H1 (cell line): ENCODE measurements around the gene SLC25A24. TPM values are rescaled to one million over a fixed set of nuclear protein-coding genes. Genes with fewer than 3 reads are reported as not detected.
"Not testable (repeated sequence)": the region's sequence is repeated elsewhere in the genome, so short reads cannot be mapped to it uniquely, and the experiment has no call there.

Experiments
- CTCF ChIA-PET: fragments of 300-600 bp; sonication (Branson Sonifier 250); formaldehyde crosslinking; loops from one replicate; lab custom pipeline; 2021; ENCODE audit not compliant: partially characterized antibody; lab: Charles Lee
- POLR2A ChIA-PET: fragments of 300-600 bp; sonication (Branson Sonifier 250); formaldehyde crosslinking; loops from one replicate; lab custom pipeline; 2021; ENCODE audit warnings: inconsistent platforms; ENCODE audit not compliant: partially characterized antibody; lab: Charles Lee
- DNase-seq, 2 experiments: peaks; one replicate each; pipeline versions ENCODE4 v3.0.0 to v3.0.0-alpha.2; 2010 to 2022; ENCODE audit warnings: low spot score in 2 of 2, low read depth in 1 of 2, mixed read lengths in 1 of 2
- FAIRE-seq: peaks from 2 replicates; lab custom pipeline; 2011; peaks lifted over from hg19 to GRCh38; lab: Jason Lieb, UNC
- H2AFZ ChIP-seq: 2 replicates; pipeline ENCODE4 v1.8.1; 2012; ENCODE audit warnings: low read length, inconsistent platforms
- H2AK5ac ChIP-seq: 2 replicates; pipeline ENCODE4 v1.6.1; 2013; ENCODE audit warnings: low read depth, low read length
- H2BK120ac ChIP-seq: replicated peaks from 2 replicates; pipeline ENCODE3; 2013; ENCODE audit warnings: low read depth, low read length, inconsistent platforms
- H2BK12ac ChIP-seq: 2 replicates; pipeline ENCODE4 v1.6.1; 2013; ENCODE audit warnings: low read depth, low read length
- H2BK15ac ChIP-seq: 2 replicates; pipeline ENCODE4 v1.6.1; 2013; ENCODE audit warnings: low read length
- H2BK20ac ChIP-seq: 2 replicates; pipeline ENCODE4 v1.6.1; 2013; ENCODE audit warnings: low read length
- H2BK5ac ChIP-seq: 2 replicates; pipeline ENCODE4 v1.6.1; 2013; ENCODE audit warnings: low read depth, low read length
- H3K14ac ChIP-seq: 2 replicates; pipeline ENCODE4 v1.6.1; 2013; ENCODE audit warnings: inconsistent platforms; ENCODE audit not compliant: insufficient read length
- H3K18ac ChIP-seq: 2 replicates; pipeline ENCODE4 v1.6.1; 2013; ENCODE audit warnings: low read length; ENCODE audit errors: extremely low read depth
- H3K23ac ChIP-seq: 2 replicates; pipeline ENCODE4 v1.6.1; 2013; ENCODE audit warnings: inconsistent platforms; ENCODE audit not compliant: insufficient read length
- H3K23me2 ChIP-seq: 2 replicates; pipeline ENCODE4 v1.6.1; 2013; ENCODE audit warnings: low read depth, low read length
- H3K27ac ChIP-seq: 2 replicates; pipeline ENCODE4 v1.6.1; 2011; ENCODE audit warnings: low read depth, low read length, inconsistent platforms
- H3K27me3 ChIP-seq, 4 experiments: replicated peaks in 1 of 4; 1 replicate in 1 of 4; 2 replicates in 3 of 4; pipeline versions ENCODE4 v1.6.1 to v1.8.1; 2011 to 2013; ENCODE audit warnings: low read length in 3 of 4, mild to moderate bottlenecking in 3 of 4, inconsistent platforms in 2 of 4, mixed read lengths in 2 of 4, moderate library complexity in 1 of 4; ENCODE audit not compliant: control insufficient read depth in 3 of 4, insufficient read depth in 3 of 4; ENCODE audit errors: extremely low read depth in 1 of 4
- H3K36me3 ChIP-seq, 4 experiments: 2 replicates each; pipeline versions ENCODE4 v1.6.1 to v1.8.1; 2011 to 2013; ENCODE audit warnings: mild to moderate bottlenecking in 4 of 4, low read length in 3 of 4, moderate library complexity in 2 of 4, control low read depth in 1 of 4, inconsistent platforms in 1 of 4; ENCODE audit not compliant: insufficient read depth in 4 of 4, control insufficient read depth in 2 of 4
- H3K4ac ChIP-seq: replicated peaks from 2 replicates; pipeline ENCODE3; 2013; ENCODE audit warnings: low read length, low read depth, mixed read lengths, inconsistent platforms; ENCODE audit not compliant: insufficient read length
- H3K4me1 ChIP-seq, 4 experiments: replicated peaks in 1 of 4; 1 replicate in 1 of 4; 2 replicates in 3 of 4; pipeline versions ENCODE4 v1.6.1 to v1.8.1; 2011 to 2013; ENCODE audit warnings: low read length in 3 of 4, inconsistent platforms in 2 of 4, mixed read lengths in 1 of 4; ENCODE audit not compliant: insufficient read depth in 4 of 4, control insufficient read depth in 3 of 4
- H3K4me2 ChIP-seq, 2 experiments: 2 replicates each; pipeline versions ENCODE4 v1.6.1 to v1.8.1; 2011 to 2013; ENCODE audit warnings: low read depth in 2 of 2, low read length in 2 of 2, control low read depth in 1 of 2, inconsistent platforms in 1 of 2, mild to moderate bottlenecking in 1 of 2; ENCODE audit not compliant: insufficient read depth in 1 of 2
- H3K4me3 ChIP-seq, 4 experiments: fragments of 200-600, 300-600 bp in 1 of 4; sonication (generic), shearing (Covaris generic), sonication (Bioruptor Twin) in 1 of 4; 2 replicates each; pipeline versions ENCODE4 v1.5.1 to v1.8.1; 2011 to 2016; ENCODE audit warnings: low read length in 4 of 4, low read depth in 3 of 4, control low read depth in 2 of 4, inconsistent platforms in 2 of 4, mild to moderate bottlenecking in 2 of 4, mixed read lengths in 1 of 4, moderate library complexity in 1 of 4; ENCODE audit not compliant: insufficient read depth in 2 of 4; ENCODE audit errors: extremely low read depth in 1 of 4
- H3K56ac ChIP-seq: replicated peaks from 2 replicates; pipeline ENCODE3; 2013; ENCODE audit warnings: low read depth, mild to moderate bottlenecking, mixed read lengths, low read length, inconsistent platforms; ENCODE audit not compliant: insufficient read length
- H3K79me1 ChIP-seq: 2 replicates; pipeline ENCODE4 v1.6.1; 2013; ENCODE audit warnings: low read depth, low read length, control low read depth
- H3K79me2 ChIP-seq, 2 experiments: 2 replicates each; pipeline versions ENCODE4 v1.6.1 to v1.8.1; 2012 to 2013; ENCODE audit warnings: low read length in 2 of 2, mild to moderate bottlenecking in 2 of 2, inconsistent platforms in 1 of 2; ENCODE audit not compliant: insufficient read depth in 2 of 2, control insufficient read depth in 1 of 2
- H3K9ac ChIP-seq, 4 experiments: replicated peaks in 1 of 4; 1 replicate in 1 of 4; 2 replicates in 3 of 4; pipeline versions ENCODE4 v1.6.1 to v1.8.1; 2011 to 2013; ENCODE audit warnings: low read depth in 3 of 4, low read length in 3 of 4, control low read depth in 2 of 4, mild to moderate bottlenecking in 2 of 4, moderate library complexity in 2 of 4, inconsistent platforms in 1 of 4; ENCODE audit errors: extremely low read depth in 1 of 4
- H3K9me3 ChIP-seq, 2 experiments: 2 replicates each; pipeline versions ENCODE4 v1.6.1 to v1.8.1; 2012 to 2013; ENCODE audit warnings: mild to moderate bottlenecking in 2 of 2, moderate library complexity in 2 of 2, control low read depth in 1 of 2, inconsistent platforms in 1 of 2, low read depth in 1 of 2, low read length in 1 of 2, mixed read lengths in 1 of 2; ENCODE audit not compliant: insufficient read depth in 2 of 2
- H4K20me1 ChIP-seq, 2 experiments: replicated peaks in 1 of 2; 2 replicates each; pipeline versions ENCODE3 to v1.8.1; 2011 to 2013; ENCODE audit warnings: inconsistent platforms in 2 of 2, low read length in 2 of 2, mild to moderate bottlenecking in 1 of 2; ENCODE audit not compliant: insufficient read depth in 2 of 2, control insufficient read depth in 1 of 2
- H4K5ac ChIP-seq: 2 replicates; pipeline ENCODE4 v1.6.1; 2013; ENCODE audit warnings: low read length, low read depth, mixed read lengths, inconsistent platforms; ENCODE audit not compliant: insufficient read length
- H4K8ac ChIP-seq: 2 replicates; pipeline ENCODE4 v1.8.0; 2013; ENCODE audit warnings: mild to moderate bottlenecking, moderate library complexity, low read length, inconsistent platforms; ENCODE audit not compliant: insufficient read depth; ENCODE audit errors: extremely low read depth
- H4K91ac ChIP-seq: replicated peaks from 2 replicates; pipeline ENCODE3; 2013; ENCODE audit warnings: low read length, mixed read lengths, inconsistent platforms; ENCODE audit not compliant: insufficient read length
- WGBS, 2 experiments: shearing (Covaris generic) in 1 of 2; methylation state at CpG; one replicate each; pipeline versions ENCODE4 v1.1.6 to v1.1.7; 2013 to 2015; ENCODE audit warnings: low lambda C conversion rate in 2 of 2, mixed read lengths in 2 of 2, inconsistent platforms in 1 of 2, low coverage in 1 of 2, missing lambda C conversion rate in 1 of 2; ENCODE audit not compliant: insufficient replicate concordance in 2 of 2, insufficient coverage in 1 of 2, insufficient read length in 1 of 2; ENCODE audit errors: extremely low coverage in 1 of 2, missing lambda C conversion rate in 1 of 2; 5-methylcytosine and 5-hydroxymethylcytosine counted together
- polyA plus RNA-seq, 7 experiments: library from polyadenylated mRNA; depleted of rRNA in 3 of 7; stranded (reverse) in 5 of 7; unstranded in 2 of 7; fragments of >200 nt in 5 of 7; fragments of 200-250 nt in 2 of 7; gene quantifications; 1 replicate in 5 of 7; 2 replicates in 1 of 7; 4 replicates in 1 of 7; pipeline versions ENCODE4 v1.2.1 to v1.2.3, GENCODE V29; 2011 to 2013; ENCODE audit warnings: missing spikeins in 2 of 7, mixed read lengths in 2 of 7
- total RNA-seq: library from RNA; stranded (reverse); fragmentation: NEBNext Ultra II Directional; extraction: Animal tissue kit (Norgen Biotek cat#: 25700); gene quantifications from 2 replicates; pipeline ENCODE4 v1.2.1, GENCODE V29; 2021

Gene SLC25A24
- total and polyA plus RNA-seq, 2 of the 8 experiments (the other 6 are each of a cell fraction or from before 2014, with no cell fraction given) = 13.6 to 40.6 TPM

GRCh38 chr1:108217515-108218174, 17.5 kb upstream of the SLC25A24 start:
- H4K91ac ChIP-seq, H4K5ac ChIP-seq, H4K20me1 ChIP-seq, H3K23me2 ChIP-seq, H3K9ac ChIP-seq, H2AK5ac ChIP-seq, H3K18ac ChIP-seq, H3K27ac ChIP-seq, DNase-seq, H3K23ac ChIP-seq, H3K79me2 ChIP-seq, H3K56ac ChIP-seq, H3K4ac ChIP-seq, H2BK12ac ChIP-seq, H3K27me3 ChIP-seq, H3K4me3 ChIP-seq, H3K4me1 ChIP-seq, H2BK5ac ChIP-seq, H4K8ac ChIP-seq, H3K9me3 ChIP-seq, CTCF ChIA-PET, H2AFZ ChIP-seq, H3K36me3 ChIP-seq, FAIRE-seq, H3K79me1 ChIP-seq, H3K14ac ChIP-seq, H3K4me2 ChIP-seq, H2BK120ac ChIP-seq, POLR2A ChIA-PET, H2BK15ac ChIP-seq, H2BK20ac ChIP-seq: not testable (repeated sequence)
- 93% methylated on average over 12 of the region's 14 CpGs; no CpG with 5 or more reads in 1 of the 2 experiments for WGBS, 2 experiments

- POLR2A ChIA-PET, DNase-seq, H4K8ac ChIP-seq, H2BK12ac ChIP-seq, H3K27ac ChIP-seq, H2BK15ac ChIP-seq, H3K79me2 ChIP-seq, H2BK20ac ChIP-seq, H3K9ac ChIP-seq, H3K18ac ChIP-seq, H3K79me1 ChIP-seq, H2BK5ac ChIP-seq, H4K5ac ChIP-seq, H2BK120ac ChIP-seq, H3K4ac ChIP-seq, H3K23me2 ChIP-seq, H3K36me3 ChIP-seq, H3K4me3 ChIP-seq, H2AFZ ChIP-seq, H3K56ac ChIP-seq, H2AK5ac ChIP-seq, FAIRE-seq, H4K20me1 ChIP-seq, H3K14ac ChIP-seq, H3K23ac ChIP-seq, H3K9me3 ChIP-seq, H3K4me1 ChIP-seq, H3K4me2 ChIP-seq, H3K27me3 ChIP-seq, H4K91ac ChIP-seq: not testable (repeated sequence)
- CTCF ChIA-PET = interaction anchor here (1.0 to 1.6 kb wide), 3 partner anchors 12 to 345 kb away, joined by 3 read pairs; no protein-coding TSS in a partner anchor
- WGBS, 2 experiments = 94% methylated on average over 2 of the region's 2 CpGs; no CpG with 5 or more reads in 1 of the 2 experiments
These were observed 16.9 kb upstream of the SLC25A24 start for GRCh38 chr1:108217007-108217406.
